ENCODE data around the gene FAM50B. TPM values are rescaled to one million over a fixed set of nuclear protein-coding genes. Genes with fewer than 3 reads are reported as not detected.

The FAM50B gene
- total RNA-seq, 2 donors from 2014 or later = 12.4 to 17.3 TPM

DNA sequence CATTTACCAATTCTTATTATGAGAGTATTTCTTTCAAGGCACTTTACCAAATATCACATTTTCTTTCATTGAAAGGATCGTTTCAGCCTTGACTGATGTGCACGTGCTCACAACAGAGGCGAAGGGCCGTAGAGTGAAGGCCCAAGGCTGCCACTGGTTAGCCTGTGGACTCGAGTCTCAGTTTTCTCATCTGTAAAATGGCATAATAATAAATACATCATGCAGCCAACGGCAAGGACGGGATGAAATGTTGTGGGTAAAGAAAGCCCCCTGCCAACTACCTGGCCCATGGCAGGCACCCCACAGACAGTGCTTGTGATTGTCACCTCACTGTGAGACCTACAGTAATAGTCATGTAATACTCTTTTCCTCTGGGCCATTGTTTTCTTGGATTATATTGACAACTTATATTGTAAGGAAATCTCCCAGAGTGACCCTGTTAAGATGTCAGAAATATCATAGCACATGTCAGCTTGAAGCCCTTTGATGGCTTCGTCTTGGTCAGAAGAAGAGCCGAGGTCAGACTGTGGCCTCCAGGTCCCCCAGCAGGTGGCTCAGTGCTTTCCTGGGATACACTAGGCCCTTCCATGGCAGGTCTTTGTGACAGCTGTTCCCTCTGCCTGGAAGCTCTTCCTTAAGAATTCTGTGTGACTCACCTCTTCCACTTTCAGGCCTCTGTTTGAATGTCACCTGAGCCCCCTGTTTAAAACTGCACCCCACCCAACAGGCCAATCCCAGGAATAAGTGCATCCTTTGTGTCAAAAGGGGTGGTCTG, 36.3 kb downstream of the FAM50B start:
- no peaks in the 10 kb centered on the region for H3K27me3 ChIP-seq (replicated peaks; ENCODE audit: insufficient read depth)
- H3K36me3 ChIP-seq = no peaks in the 10 kb centered on the region
- H3K4me3 ChIP-seq = no peak overlapping the region
- H3K27ac ChIP-seq = no peak overlapping the region
- ATAC-seq (ENCODE audit: insufficient number of reproducible peaks, low FRiP score, low read depth) (no peak), DNase-seq (ENCODE audit: low spot score) (no peak)
- peaks cover 17 to 30% of the 10 kb centered on the region in 2 donors for H3K4me1 ChIP-seq (ENCODE audit: control insufficient read depth in 1 of 2, low read depth in 2 of 2)
- no peaks in the 10 kb centered on the region for H3K9me3 ChIP-seq
- TF ChIP-seq CTCF (IDR thresholded peaks at IDR 0.05) = no peak

DNA sequence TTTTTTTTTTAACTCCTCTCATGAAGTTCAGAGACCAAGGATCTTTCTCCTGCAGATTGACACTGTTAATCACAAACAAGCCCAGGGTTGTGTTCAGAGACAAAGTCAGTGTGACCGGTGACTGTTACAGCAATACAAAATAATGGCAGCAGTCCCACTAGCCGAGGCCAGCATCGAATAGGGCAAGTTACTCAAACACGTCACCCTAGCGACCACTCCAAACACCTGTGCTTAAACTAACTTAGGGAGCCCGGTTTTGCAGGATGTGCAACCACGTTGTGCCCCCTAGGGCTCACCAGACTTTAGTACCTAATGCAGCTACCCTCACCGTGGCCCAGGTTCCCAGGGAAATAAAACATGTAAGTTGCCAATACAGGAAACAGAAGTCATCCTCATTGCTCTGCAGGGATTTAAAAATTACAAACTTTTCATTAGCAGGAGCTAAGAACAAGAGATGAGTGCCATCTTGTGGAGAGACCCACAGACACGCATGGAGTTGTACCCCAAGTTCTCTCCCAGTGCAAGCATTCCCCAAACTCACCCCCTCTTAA, 38.1 kb downstream of the FAM50B start:
- DNase-seq (ENCODE audit: low spot score) = no peak
- peak; percentile 34 for TF ChIP-seq CTCF (IDR thresholded peaks at IDR 0.05)
- H3K9me3 ChIP-seq = no peaks in the 10 kb centered on the region
- H3K4me3 ChIP-seq = no peak overlapping the region
- H3K36me3 ChIP-seq = no peaks in the 10 kb centered on the region
- ATAC-seq (ENCODE audit: insufficient number of reproducible peaks, low FRiP score, low read depth) = no peak
- H3K4me1 ChIP-seq (ENCODE audit: control insufficient read depth in 1 of 2, low read depth in 2 of 2) = peaks cover 20 to 47% of the 10 kb centered on the region in 2 donors
- no peaks in the 10 kb centered on the region for H3K27me3 ChIP-seq (replicated peaks; ENCODE audit: insufficient read depth)
- H3K27ac ChIP-seq = no peak overlapping the region

- Histone ChIP-seq H3K4me3 (no peak overlapping the region), H3K4me1 (ENCODE audit: control insufficient read depth in 1 of 2, low read depth in 2 of 2) (peaks cover 12 to 44% of the 10 kb centered on the region in 2 donors), H3K27me3 (replicated peaks; ENCODE audit: insufficient read depth) (no peaks in the 10 kb centered on the region), H3K36me3 (no peaks in the 10 kb centered on the region), H3K9me3 (no peaks in the 10 kb centered on the region), H3K27ac (no peak overlapping the region)
- DNase-seq (ENCODE audit: low spot score) (no peak), ATAC-seq (ENCODE audit: insufficient number of reproducible peaks, low FRiP score, low read depth) (no peak)
- no peak for TF ChIP-seq CTCF (IDR thresholded peaks at IDR 0.05)
Measured at GRCh38 chr6:3888153-3888957, 39.2 kb downstream of the FAM50B start.

DNA sequence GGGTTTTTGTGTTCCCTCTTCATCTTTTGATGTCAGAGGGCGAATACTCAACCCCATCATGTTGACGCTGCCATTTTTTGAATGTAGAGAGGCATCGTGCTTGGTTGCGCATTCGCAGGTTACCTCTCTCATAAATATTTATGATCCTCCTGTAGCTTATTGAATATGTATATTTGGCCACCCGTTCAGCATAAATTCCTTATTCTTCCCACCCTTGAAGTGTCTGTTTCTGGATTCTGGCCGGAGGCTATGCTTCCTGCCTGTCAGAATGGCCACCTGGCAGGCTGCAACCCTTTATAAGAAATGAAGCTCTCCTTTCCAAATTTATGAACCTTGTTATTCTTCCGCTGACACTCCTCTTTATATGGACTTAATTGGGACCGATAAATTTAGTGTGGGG, 40.9 kb downstream of the FAM50B start:
- ATAC-seq (ENCODE audit: insufficient number of reproducible peaks, low FRiP score, low read depth) (no peak), DNase-seq (ENCODE audit: low spot score) (no peak)
- H3K36me3 ChIP-seq = no peaks in the 10 kb centered on the region
- TF ChIP-seq CTCF (IDR thresholded peaks at IDR 0.05) = no peak
- no peak overlapping the region for H3K4me3 ChIP-seq
- no peaks in the 10 kb centered on the region for H3K9me3 ChIP-seq
- peak overlapping the region in 1 of 2 donors; percentile 63 for H3K27ac ChIP-seq
- H3K27me3 ChIP-seq (replicated peaks; ENCODE audit: insufficient read depth) = no peaks in the 10 kb centered on the region
- H3K4me1 ChIP-seq (ENCODE audit: control insufficient read depth in 1 of 2, low read depth in 2 of 2) = peaks cover 7 to 33% of the 10 kb centered on the region in 2 donors

- DNase-seq (ENCODE audit: low spot score) (no peak), ATAC-seq (ENCODE audit: insufficient number of reproducible peaks, low FRiP score, low read depth) (no peak)
- Histone ChIP-seq H3K4me3 (no peak overlapping the region), H3K9me3 (no peaks in the 10 kb centered on the region), H3K36me3 (no peaks in the 10 kb centered on the region), H3K27me3 (replicated peaks; ENCODE audit: insufficient read depth) (no peaks in the 10 kb centered on the region), H3K27ac (peak overlapping the region; percentile 63 to 67), H3K4me1 (ENCODE audit: control insufficient read depth in 1 of 2, low read depth in 2 of 2) (peaks cover 7 to 31% of the 10 kb centered on the region in 2 donors)
- TF ChIP-seq CTCF (IDR thresholded peaks at IDR 0.05) = no peak
Measured at GRCh38 chr6:3891883-3892282, 42.7 kb downstream of the FAM50B start.

Data from thoracic aorta (tissue), 2 donors.